Sigmoid colon (tissue), 4 donors: ENCODE results near the gene TUBA8.

Source experiments
- EP300 ChIP-seq, 4 donors: sonication (generic); formaldehyde crosslinking; IDR thresholded peaks; one replicate each; pipeline ENCODE4 v1.6.1; 2017; ENCODE audit warnings: antibody characterized with exemption in 4 of 4
- POLR2A ChIP-seq, 2 donors: fragments of 450-650 bp; IDR thresholded peaks; one replicate each; pipeline ENCODE4 v1.6.1; 2016; ENCODE audit warnings: antibody characterized with exemption in 2 of 2, mild to moderate bottlenecking in 2 of 2, moderate library complexity in 2 of 2
- POLR2AphosphoS5 ChIP-seq, 4 donors: sonication (generic); formaldehyde crosslinking; IDR thresholded peaks; one replicate each; pipeline ENCODE4 v1.6.1; 2017; ENCODE audit warnings: antibody characterized with exemption in 4 of 4
- TF ChIP-seq, protein P1 (sequence below), 4 experiments: fragments of 450-650 bp in 3 of 4; fragments of 200-600 bp in 1 of 4; IDR thresholded peaks; one replicate each; pipeline ENCODE4 v1.5.1; 2016 to 2019; ENCODE audit warnings: antibody characterized with exemption in 4 of 4, mild to moderate bottlenecking in 3 of 4, moderate library complexity in 2 of 4

DNA sequence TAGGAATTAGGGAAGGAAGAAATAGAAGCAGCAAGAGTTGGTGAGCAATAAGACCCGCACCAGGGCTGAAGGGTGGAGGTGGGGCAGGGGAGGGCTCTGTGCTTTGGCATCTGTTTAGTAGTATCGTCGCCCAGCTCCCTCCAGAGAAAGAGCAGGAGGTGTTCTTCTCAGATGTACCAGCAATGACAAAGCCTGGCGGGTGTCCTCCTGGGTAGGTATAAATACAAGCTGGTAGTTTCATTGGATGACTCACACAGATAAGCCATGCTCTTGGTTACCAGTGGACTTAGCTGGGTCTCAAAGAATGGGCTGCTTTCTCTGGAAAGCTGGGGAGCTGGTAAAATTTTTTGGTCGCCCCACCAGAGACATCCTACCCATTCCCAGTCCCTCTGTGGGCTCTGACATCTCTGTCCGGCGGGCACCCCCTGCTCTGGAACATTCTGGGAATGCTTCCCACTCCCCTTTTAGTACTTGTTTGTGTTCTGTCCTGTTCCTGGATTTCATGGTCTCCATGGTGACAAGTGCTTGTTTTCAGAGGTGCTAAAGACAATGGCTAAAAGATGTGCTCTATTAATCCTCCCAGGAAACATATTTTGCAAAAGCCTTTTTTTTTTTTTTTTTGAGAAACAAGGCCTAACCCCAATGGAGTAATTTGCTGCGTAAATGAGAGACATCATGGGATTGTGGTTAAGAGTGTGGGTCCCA lies 15.4 kb upstream of the TUBA8 start:
- no peak for TF ChIP-seq POLR2AphosphoS5 (IDR thresholded peaks at IDR 0.05)
- TF ChIP-seq, protein P1, sequence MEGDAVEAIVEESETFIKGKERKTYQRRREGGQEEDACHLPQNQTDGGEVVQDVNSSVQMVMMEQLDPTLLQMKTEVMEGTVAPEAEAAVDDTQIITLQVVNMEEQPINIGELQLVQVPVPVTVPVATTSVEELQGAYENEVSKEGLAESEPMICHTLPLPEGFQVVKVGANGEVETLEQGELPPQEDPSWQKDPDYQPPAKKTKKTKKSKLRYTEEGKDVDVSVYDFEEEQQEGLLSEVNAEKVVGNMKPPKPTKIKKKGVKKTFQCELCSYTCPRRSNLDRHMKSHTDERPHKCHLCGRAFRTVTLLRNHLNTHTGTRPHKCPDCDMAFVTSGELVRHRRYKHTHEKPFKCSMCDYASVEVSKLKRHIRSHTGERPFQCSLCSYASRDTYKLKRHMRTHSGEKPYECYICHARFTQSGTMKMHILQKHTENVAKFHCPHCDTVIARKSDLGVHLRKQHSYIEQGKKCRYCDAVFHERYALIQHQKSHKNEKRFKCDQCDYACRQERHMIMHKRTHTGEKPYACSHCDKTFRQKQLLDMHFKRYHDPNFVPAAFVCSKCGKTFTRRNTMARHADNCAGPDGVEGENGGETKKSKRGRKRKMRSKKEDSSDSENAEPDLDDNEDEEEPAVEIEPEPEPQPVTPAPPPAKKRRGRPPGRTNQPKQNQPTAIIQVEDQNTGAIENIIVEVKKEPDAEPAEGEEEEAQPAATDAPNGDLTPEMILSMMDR (IDR thresholded peaks at IDR 0.05) = no peak
- no peak for TF ChIP-seq POLR2A (IDR thresholded peaks at IDR 0.05)
- TF ChIP-seq EP300 (IDR thresholded peaks at IDR 0.05) = no peak
